Measurements from ENCODE around the gene STXBP5.

- TF ChIP-seq POLR2A (IDR thresholded peaks at IDR 0.05) (no peak), CTCF (IDR thresholded peaks at IDR 0.05) (no peak)
Measured at GRCh38 chr6:147214248-147215227, 10.3 kb downstream of the STXBP5 start.
